SK-N-SH (cell line): ENCODE results near the gene KRT78. TPM values are rescaled to one million over a fixed set of nuclear protein-coding genes. Genes with fewer than 3 reads are reported as not detected.

Experiments used
- CTCF ChIA-PET: fragments of 300-600, 350-600 bp; formaldehyde crosslinking; extraction: SDS; loops from one replicate; lab custom pipeline; 2021; lab: Yijun Ruan, JAX
- POLR2A ChIA-PET: fragments of 350-600 bp; sonication (Branson Sonifier 250); formaldehyde crosslinking; extraction: SDS; loops from one replicate; lab custom pipeline; 2020; ENCODE audit warnings: antibody characterized with exemption, inconsistent platforms; lab: Yijun Ruan, JAX
- DNase-seq: peaks from one replicate; pipeline ENCODE4 v3.0.0; 2012
- H2AFZ ChIP-seq: fragments of 200-600 bp; sonication (generic); 2 replicates; pipeline ENCODE4 v1.8.1; 2016; ENCODE audit warnings: antibody characterized with exemption, mild to moderate bottlenecking, low read depth
- H3F3A ChIP-seq: fragments of 200-600 bp; sonication (generic); replicated peaks from 2 replicates; pipeline ENCODE3; 2016; ENCODE audit warnings: antibody characterized with exemption, mild to moderate bottlenecking; ENCODE audit not compliant: insufficient read depth
- H3K27ac ChIP-seq, 2 experiments: fragments of 200-500 bp in 1 of 2; fragments of 200-600 bp in 1 of 2; sonication (Bioruptor generic) in 1 of 2; sonication (generic), shearing (Covaris generic) in 1 of 2; 2 replicates each; pipeline versions ENCODE4 v1.5.1 to v1.6.1; 2014 to 2016; ENCODE audit warnings: low read depth in 2 of 2, inconsistent platforms in 1 of 2, low read length in 1 of 2, mild to moderate bottlenecking in 1 of 2, mixed read lengths in 1 of 2
- H3K27me3 ChIP-seq: fragments of 200-600 bp; sonication (generic), shearing (Covaris generic); 2 replicates; pipeline ENCODE4 v1.6.1; 2016; ENCODE audit warnings: mixed run types; ENCODE audit not compliant: insufficient read depth
- H3K36me3 ChIP-seq, 2 experiments: fragments of 200-500 bp in 1 of 2; fragments of 200-600 bp in 1 of 2; sonication (Bioruptor generic) in 1 of 2; sonication (generic) in 1 of 2; replicated peaks in 1 of 2; 2 replicates each; pipeline versions ENCODE3 to v1.5.1; 2014 to 2016; ENCODE audit warnings: low read length in 1 of 2, mild to moderate bottlenecking in 1 of 2; ENCODE audit not compliant: insufficient read depth in 2 of 2, control insufficient read depth in 1 of 2
- H3K4me1 ChIP-seq, 2 experiments: fragments of 200-500 bp in 1 of 2; fragments of 200-600 bp in 1 of 2; sonication (Bioruptor generic) in 1 of 2; sonication (generic), shearing (Covaris generic) in 1 of 2; 2 replicates each; pipeline versions ENCODE4 v1.5.1 to v1.6.1; 2014 to 2016; ENCODE audit warnings: low read depth in 1 of 2, low read length in 1 of 2, mixed run types in 1 of 2; ENCODE audit not compliant: insufficient read depth in 2 of 2, control insufficient read depth in 1 of 2
- H3K4me2 ChIP-seq: fragments of 200-600 bp; sonication (generic), shearing (Covaris generic); 2 replicates; pipeline ENCODE4 v1.6.1; 2017; ENCODE audit warnings: mixed run types
- H3K4me3 ChIP-seq, 2 experiments: fragments of 200-500 bp in 1 of 2; fragments of 200-600 bp in 1 of 2; sonication (Bioruptor generic) in 1 of 2; sonication (generic), shearing (Covaris generic) in 1 of 2; 2 replicates each; pipeline versions ENCODE4 v1.5.1 to v1.8.1; 2014 to 2016; ENCODE audit warnings: low read depth in 2 of 2, inconsistent platforms in 1 of 2, low read length in 1 of 2, mild to moderate bottlenecking in 1 of 2, mixed read lengths in 1 of 2, moderate library complexity in 1 of 2
- H3K79me2 ChIP-seq: fragments of 200-600 bp; sonication (generic); 2 replicates; pipeline ENCODE4 v1.8.1; 2017; ENCODE audit warnings: mild to moderate bottlenecking; ENCODE audit not compliant: insufficient read depth
- H3K9ac ChIP-seq: fragments of 200-600 bp; sonication (generic); 2 replicates; pipeline ENCODE4 v1.6.1; 2017; ENCODE audit warnings: mixed run types
- H3K9me2 ChIP-seq: fragments of 200-600 bp; sonication (generic); 2 replicates; pipeline ENCODE4 v1.6.1; 2017; ENCODE audit warnings: mixed run types
- H3K9me3 ChIP-seq: fragments of 200-600 bp; sonication (generic); 2 replicates; pipeline ENCODE4 v1.6.1; 2017; ENCODE audit warnings: mixed run types, mild to moderate bottlenecking, moderate library complexity
- H4K20me1 ChIP-seq: fragments of 200-600 bp; sonication (generic); 2 replicates; pipeline ENCODE4 v1.6.1; 2017; ENCODE audit warnings: mild to moderate bottlenecking, mixed run types; ENCODE audit not compliant: insufficient read depth
- EZH2phosphoT487 ChIP-seq: fragments of 200-600 bp; sonication (generic); IDR thresholded peaks from 2 replicates; pipeline ENCODE4 v1.6.1; 2017; ENCODE audit warnings: low read depth, mixed run types, mild to moderate bottlenecking, antibody characterized with exemption, moderate library complexity, borderline replicate concordance
- IRF3 ChIP-seq: fragments of 150-350 bp; IDR thresholded peaks from 2 replicates; pipeline ENCODE4 v1.6.1; 2016; ENCODE audit warnings: mild to moderate bottlenecking, low read depth, low read length
- SIN3A ChIP-seq: IDR thresholded peaks from 2 replicates; pipeline ENCODE4 v1.6.1; 2012; ENCODE audit warnings: low read depth, mild to moderate bottlenecking, low read length, moderate library complexity, borderline replicate concordance
- TCF12 ChIP-seq: IDR thresholded peaks from 2 replicates; pipeline ENCODE4 v1.4.0; 2012
- USF2 ChIP-seq: fragments of 150-350 bp; IDR thresholded peaks from 2 replicates; pipeline ENCODE4 v1.6.1; 2017; ENCODE audit warnings: antibody characterized with exemption, low read length, low read depth, borderline replicate concordance
- YY1 ChIP-seq: IDR thresholded peaks from 2 replicates; pipeline ENCODE4 v1.4.0; 2012; ENCODE audit warnings: low read depth, mild to moderate bottlenecking
- ZBTB33 ChIP-seq: IDR thresholded peaks from 2 replicates; pipeline ENCODE4 v1.4.0; 2012; ENCODE audit warnings: low read depth, borderline replicate concordance
- WGBS: methylation state at CpG from one replicate; pipeline ENCODE4 v1.1.6; 2017; ENCODE audit warnings: low lambda C conversion rate; 5-methylcytosine and 5-hydroxymethylcytosine counted together
- polyA plus RNA-seq, 3 experiments: library from polyadenylated mRNA; depleted of rRNA; stranded (reverse); fragments of >200 nt; gene quantifications; 2 replicates each; pipeline ENCODE4 v1.2.3, GENCODE V29; 2012
- TF ChIP-seq, protein P1 (sequence below): IDR thresholded peaks from 2 replicates; pipeline ENCODE4; 2012
- TF ChIP-seq, protein P2 (sequence below): IDR thresholded peaks from 2 replicates; pipeline ENCODE4 v1.4.0; 2012; ENCODE audit warnings: low read depth, borderline replicate concordance

KRT78 gene
- polyA plus RNA-seq, 1 of the 3 experiments (the other 2 are of a cell fraction), result not detected

GRCh38 chr12:52813203-52813819, 35.5 kb downstream of the KRT78 start (continued):
- TF ChIP-seq SIN3A, result no peak

GRCh38 chr12:52812749-52813148, 36.0 kb downstream of the KRT78 start:
- ChIA-PET CTCF (interaction anchor here (0.9 kb wide), 1 partner anchor 18 kb away, joined by 3 read pairs; no protein-coding TSS in a partner anchor), POLR2A (no interaction called here)
- TF ChIP-seq USF2 (no peak), IRF3 (no peak), YY1 (no peak), ZBTB33 (no peak), TCF12 (no peak)
- TF ChIP-seq, protein P1, sequence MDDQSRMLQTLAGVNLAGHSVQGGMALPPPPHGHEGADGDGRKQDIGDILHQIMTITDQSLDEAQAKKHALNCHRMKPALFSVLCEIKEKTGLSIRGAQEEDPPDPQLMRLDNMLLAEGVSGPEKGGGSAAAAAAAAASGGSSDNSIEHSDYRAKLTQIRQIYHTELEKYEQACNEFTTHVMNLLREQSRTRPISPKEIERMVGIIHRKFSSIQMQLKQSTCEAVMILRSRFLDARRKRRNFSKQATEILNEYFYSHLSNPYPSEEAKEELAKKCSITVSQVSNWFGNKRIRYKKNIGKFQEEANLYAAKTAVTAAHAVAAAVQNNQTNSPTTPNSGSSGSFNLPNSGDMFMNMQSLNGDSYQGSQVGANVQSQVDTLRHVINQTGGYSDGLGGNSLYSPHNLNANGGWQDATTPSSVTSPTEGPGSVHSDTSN, result no peak
- TF ChIP-seq, protein P2, sequence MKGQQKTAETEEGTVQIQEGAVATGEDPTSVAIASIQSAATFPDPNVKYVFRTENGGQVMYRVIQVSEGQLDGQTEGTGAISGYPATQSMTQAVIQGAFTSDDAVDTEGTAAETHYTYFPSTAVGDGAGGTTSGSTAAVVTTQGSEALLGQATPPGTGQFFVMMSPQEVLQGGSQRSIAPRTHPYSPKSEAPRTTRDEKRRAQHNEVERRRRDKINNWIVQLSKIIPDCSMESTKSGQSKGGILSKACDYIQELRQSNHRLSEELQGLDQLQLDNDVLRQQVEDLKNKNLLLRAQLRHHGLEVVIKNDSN, result no peak
- WGBS, result 8% methylated on average over 3 of the region's 3 CpGs
- Histone ChIP-seq H3K36me3 (no peaks in the 10 kb centered on the region), H3K79me2 (no peaks in the 10 kb centered on the region), H3K27me3 (peaks cover 25% of the 10 kb centered on the region), H4K20me1 (no peaks in the 10 kb centered on the region), H3K4me3 (no peak overlapping the region), H3K9me2 (no peaks in the 10 kb centered on the region), H3K27ac (no peak overlapping the region), H3K9me3 (no peaks in the 10 kb centered on the region), H3F3A (no peaks in the 10 kb centered on the region), H3K4me1 (no peaks in the 10 kb centered on the region), H2AFZ (no peak overlapping the region), H3K9ac (no peak overlapping the region), H3K4me2 (no peak overlapping the region)
- no peak for DNase-seq

DNA sequence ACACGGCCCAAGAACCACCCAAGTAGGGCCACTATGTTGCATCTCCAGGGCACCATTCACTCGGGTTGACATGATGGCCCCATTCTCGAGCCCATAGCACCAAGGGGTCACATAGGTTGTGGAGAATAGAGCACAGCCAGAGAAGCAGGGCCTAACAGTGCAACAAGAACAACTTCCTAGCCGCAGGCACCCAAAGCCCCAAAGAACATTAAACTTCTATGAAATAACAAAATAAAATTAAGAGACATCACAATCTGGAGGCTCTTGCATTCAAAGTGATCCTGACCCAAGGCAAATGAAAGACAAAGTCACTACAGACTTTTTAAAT, 36.8 kb downstream of the KRT78 start:
- Histone ChIP-seq H3K4me1 (no peaks in the 10 kb centered on the region), H4K20me1 (no peaks in the 10 kb centered on the region), H3K27ac (no peak overlapping the region), H3K79me2 (no peaks in the 10 kb centered on the region), H3K27me3 (peaks cover 25% of the 10 kb centered on the region; the same call in 1 of the 2 replicates), H3K36me3 (no peaks in the 10 kb centered on the region), H3K4me2 (no peak overlapping the region)
- no peak for DNase-seq
- POLR2A ChIA-PET, result no interaction called here
- no peak for TF ChIP-seq EZH2phosphoT487
- TF ChIP-seq, all 33 proteins: peak for 0
- WGBS, result 9% methylated on average over 3 of the region's 4 CpGs
- no peak overlapping the region for H2AFZ ChIP-seq
- no peaks in the 10 kb centered on the region for H3K9me2 ChIP-seq
- H3K9me3 ChIP-seq, result no peaks in the 10 kb centered on the region
- no peak overlapping the region for H3K4me3 ChIP-seq
- no peaks in the 10 kb centered on the region for H3F3A ChIP-seq
- no peak overlapping the region for H3K9ac ChIP-seq
- CTCF ChIA-PET, result interaction anchor here (0.9 kb wide), 1 partner anchor 19 kb away, joined by 3 read pairs; no protein-coding TSS in a partner anchor
